Mesendoderm (in vitro differentiated cells): ENCODE measurements around the gene NDUFAF2.
A peak's percentile ranks its signal among the peaks of the same experiment; 100 is the strongest.
"Not testable (repeated sequence)": the region's sequence is repeated elsewhere in the genome, so short reads cannot be mapped to it uniquely, and the experiment has no call there.

Experiments
- DNase-seq: peaks from one replicate; pipeline ENCODE4 v3.0.0; 2013
- H2AK5ac ChIP-seq: 2 replicates; pipeline ENCODE4 v1.6.1; 2013; ENCODE audit warnings: low read length, inconsistent platforms
- H2BK120ac ChIP-seq: 2 replicates; pipeline ENCODE4 v1.6.1; 2013; ENCODE audit warnings: low read depth, mild to moderate bottlenecking, low read length, moderate library complexity, mixed read lengths
- H2BK15ac ChIP-seq: replicated peaks from 2 replicates; pipeline ENCODE4 v1.6.1; 2013; ENCODE audit warnings: low read depth, mild to moderate bottlenecking, moderate library complexity
- H2BK5ac ChIP-seq: 2 replicates; pipeline ENCODE4 v1.6.1; 2013; ENCODE audit warnings: low read length, inconsistent platforms
- H3K18ac ChIP-seq: 2 replicates; pipeline ENCODE4 v1.6.1; 2013; ENCODE audit warnings: mild to moderate bottlenecking, low read length, mixed read lengths
- H3K23ac ChIP-seq: one replicate; pipeline ENCODE4 v1.6.1; 2013; ENCODE audit warnings: low read length
- H3K27ac ChIP-seq: 2 replicates; pipeline ENCODE4 v1.5.1; 2013; ENCODE audit warnings: low read depth, mild to moderate bottlenecking, inconsistent platforms, low read length, moderate library complexity
- H3K27me3 ChIP-seq: 2 replicates; pipeline ENCODE4 v1.6.1; 2013; ENCODE audit warnings: low read length, control low read depth, mild to moderate bottlenecking, inconsistent platforms; ENCODE audit not compliant: insufficient read depth, poor library complexity
- H3K36me3 ChIP-seq: 2 replicates; pipeline ENCODE4 v1.6.1; 2013; ENCODE audit warnings: low read length, inconsistent platforms; ENCODE audit not compliant: control insufficient read depth, insufficient read depth
- H3K4ac ChIP-seq: one replicate; pipeline ENCODE4 v1.6.1; 2013; ENCODE audit warnings: low read depth, mild to moderate bottlenecking, low read length, moderate library complexity
- H3K4me1 ChIP-seq: 2 replicates; pipeline ENCODE4 v1.6.1; 2013; ENCODE audit warnings: low read depth, low read length, inconsistent platforms; ENCODE audit not compliant: control insufficient read depth
- H3K4me2 ChIP-seq: 2 replicates; pipeline ENCODE4 v1.6.1; 2013; ENCODE audit warnings: low read length
- H3K4me3 ChIP-seq: 2 replicates; pipeline ENCODE4 v1.5.1; 2013; ENCODE audit warnings: mild to moderate bottlenecking, low read length
- H3K56ac ChIP-seq: one replicate; pipeline ENCODE4 v1.6.1; 2013; ENCODE audit warnings: low read length
- H3K79me1 ChIP-seq: 2 replicates; pipeline ENCODE4 v1.6.1; 2013; ENCODE audit warnings: low read length, inconsistent platforms
- H3K79me2 ChIP-seq: 2 replicates; pipeline ENCODE4 v1.6.1; 2013; ENCODE audit warnings: mild to moderate bottlenecking, low read length; ENCODE audit not compliant: control insufficient read depth, insufficient read depth
- H3K9ac ChIP-seq: 2 replicates; pipeline ENCODE4 v1.6.1; 2013; ENCODE audit warnings: low read length, inconsistent platforms
- H4K5ac ChIP-seq: one replicate; pipeline ENCODE4 v1.6.1; 2013; ENCODE audit warnings: low read length
- H4K8ac ChIP-seq: one replicate; pipeline ENCODE4 v1.6.1; 2013; ENCODE audit warnings: low read depth, mild to moderate bottlenecking, control low read depth, low read length, moderate library complexity
- WGBS: extraction: QIAGEN DNeasy Blood & Tissue Kit; methylation state at CpG from one replicate; pipeline ENCODE4 v1.1.7; 2013; ENCODE audit warnings: low lambda C conversion rate, missing lambda C conversion rate; ENCODE audit not compliant: insufficient coverage; ENCODE audit errors: extremely low coverage; 5-methylcytosine and 5-hydroxymethylcytosine counted together

The NDUFAF2 gene

DNA sequence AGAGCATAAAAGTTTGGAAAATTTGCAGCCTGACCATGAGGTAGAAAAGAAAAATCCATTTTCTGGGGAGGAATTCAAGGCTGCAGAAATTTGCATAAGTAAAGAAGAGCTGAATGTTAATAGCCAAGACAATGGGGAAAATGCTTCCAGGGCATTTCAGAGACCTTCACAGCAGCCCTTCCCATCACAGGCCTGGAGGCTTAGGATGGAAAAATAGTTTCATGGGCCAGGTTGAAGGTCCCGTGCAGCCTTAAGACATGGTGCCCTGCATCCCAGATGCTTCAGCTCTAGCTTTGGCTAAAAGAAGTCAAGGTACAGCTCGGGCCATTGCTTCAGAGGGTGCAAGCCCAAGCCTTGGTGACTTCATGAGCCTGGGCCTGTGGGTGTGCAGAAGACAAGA is 242.8 kb downstream of the NDUFAF2 start:
- no CpG with 5 or more reads among the region's 2 CpGs for WGBS
- not testable (repeated sequence) for H3K56ac ChIP-seq, H2BK120ac ChIP-seq, H4K8ac ChIP-seq, H3K23ac ChIP-seq, H4K5ac ChIP-seq, H3K27ac ChIP-seq, H3K4me1 ChIP-seq, H3K79me2 ChIP-seq, H2BK15ac ChIP-seq, H3K36me3 ChIP-seq, H3K79me1 ChIP-seq, H3K4me2 ChIP-seq, H2AK5ac ChIP-seq, H3K4me3 ChIP-seq, H3K18ac ChIP-seq, H2BK5ac ChIP-seq, H3K9ac ChIP-seq, H3K27me3 ChIP-seq, H3K4ac ChIP-seq
- DNase-seq: peak; percentile 16

DNA sequence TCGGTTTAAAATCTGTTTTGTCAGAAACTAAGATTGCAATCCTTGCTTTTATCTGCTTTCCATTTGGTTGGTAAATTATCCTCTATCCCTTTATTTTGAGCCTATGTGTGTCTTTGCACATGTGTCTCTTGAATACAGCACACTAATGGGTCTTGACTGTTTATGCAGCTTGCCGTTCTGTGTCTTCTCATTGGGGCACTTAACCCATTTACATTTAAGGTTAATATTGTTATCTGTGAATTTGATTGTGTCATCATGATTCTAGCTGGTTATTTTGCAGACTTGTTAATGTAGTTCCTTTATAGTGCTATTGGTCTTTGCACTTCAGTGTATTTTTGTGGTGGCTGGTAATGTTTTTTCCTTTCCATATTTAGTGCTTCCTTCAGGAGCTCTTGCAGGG is 253.6 kb downstream of the NDUFAF2 start:
- H3K23ac ChIP-seq: no peak overlapping the region
- no peak overlapping the region for H3K27ac ChIP-seq
- no CpG with 5 or more reads among the region's 2 CpGs for WGBS
- no peak overlapping the region for H3K4me2 ChIP-seq
- H3K56ac ChIP-seq: no peak overlapping the region
- no peaks in the 10 kb centered on the region for H3K79me1 ChIP-seq
- no peak overlapping the region for H2AK5ac ChIP-seq
- no peak overlapping the region for H4K5ac ChIP-seq
- no peak overlapping the region for H3K4me3 ChIP-seq
- no peak overlapping the region for H3K4ac ChIP-seq
- no peak overlapping the region for H2BK120ac ChIP-seq
- H2BK5ac ChIP-seq: no peak overlapping the region
- H3K79me2 ChIP-seq: no peaks in the 10 kb centered on the region
- no peak overlapping the region for H3K9ac ChIP-seq
- H3K36me3 ChIP-seq: no peaks in the 10 kb centered on the region
- H2BK15ac ChIP-seq: no peak overlapping the region
- DNase-seq: no peak
- no peaks in the 10 kb centered on the region for H3K27me3 ChIP-seq
- peaks cover 2% of the 10 kb centered on the region for H3K4me1 ChIP-seq
- no peak overlapping the region for H4K8ac ChIP-seq
- H3K18ac ChIP-seq: no peak overlapping the region

- H3K23ac ChIP-seq: no peak overlapping the region
- H4K8ac ChIP-seq: no peak overlapping the region
- no peak overlapping the region for H2BK120ac ChIP-seq
- no peak overlapping the region for H3K4me3 ChIP-seq
- H2AK5ac ChIP-seq: no peak overlapping the region
- no peak overlapping the region for H3K56ac ChIP-seq
- peak; percentile 42 for DNase-seq
- no peak overlapping the region for H3K9ac ChIP-seq
- no peaks in the 10 kb centered on the region for H3K79me2 ChIP-seq
- no peak overlapping the region for H3K4ac ChIP-seq
- no peaks in the 10 kb centered on the region for H3K27me3 ChIP-seq
- no peak overlapping the region for H3K4me2 ChIP-seq
- H3K36me3 ChIP-seq: no peaks in the 10 kb centered on the region
- H3K18ac ChIP-seq: no peak overlapping the region
- H4K5ac ChIP-seq: no peak overlapping the region
- no peak overlapping the region for H3K27ac ChIP-seq
- no peak overlapping the region for H2BK5ac ChIP-seq
- peaks cover 2% of the 10 kb centered on the region for H3K4me1 ChIP-seq
- H2BK15ac ChIP-seq: no peak overlapping the region
- WGBS: no CpG with 5 or more reads among the region's 8 CpGs
- H3K79me1 ChIP-seq: no peaks in the 10 kb centered on the region
Observed at GRCh38 chr5:61200582-61201155, 255.7 kb downstream of the NDUFAF2 start.

DNA sequence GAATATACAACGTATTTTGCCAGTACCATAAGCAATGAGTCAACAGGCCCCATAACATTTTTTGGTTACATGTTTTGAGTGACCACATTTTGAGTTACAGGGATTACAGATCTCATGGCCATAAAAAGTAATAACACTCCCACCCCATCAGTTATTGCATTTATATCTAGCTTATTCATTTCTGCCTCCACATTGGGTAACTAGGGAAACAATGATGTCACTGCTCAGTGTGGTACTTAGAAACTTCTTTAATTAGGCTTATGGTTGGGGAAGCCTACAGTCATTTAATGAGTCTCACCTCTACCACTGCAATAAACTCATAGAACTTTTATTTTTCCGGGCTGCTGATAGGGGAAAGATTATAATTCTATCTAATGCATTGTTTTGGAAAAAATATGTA is 257.2 kb downstream of the NDUFAF2 start:
- Histone ChIP-seq H2BK5ac (no peak overlapping the region), H3K79me1 (no peaks in the 10 kb centered on the region), H3K4me2 (no peak overlapping the region), H2BK120ac (no peak overlapping the region), H3K27me3 (no peaks in the 10 kb centered on the region), H3K18ac (no peak overlapping the region), H3K79me2 (no peaks in the 10 kb centered on the region), H4K8ac (no peak overlapping the region), H2BK15ac (no peak overlapping the region), H3K4me3 (no peak overlapping the region), H2AK5ac (no peak overlapping the region), H3K9ac (no peak overlapping the region), H3K27ac (no peak overlapping the region), H3K4me1 (peaks cover 2% of the 10 kb centered on the region), H4K5ac (no peak overlapping the region), H3K36me3 (no peaks in the 10 kb centered on the region), H3K56ac (no peak overlapping the region), H3K23ac (no peak overlapping the region), H3K4ac (no peak overlapping the region)
- DNase-seq: no peak
- WGBS: no CpG with 5 or more reads among the region's 2 CpGs
